Cardiac fibroblast (primary cell): Measurements from ENCODE around the gene SERAC1.
"Not testable (repeated sequence)": the region's sequence is repeated elsewhere in the genome, so short reads cannot be mapped to it uniquely, and the experiment has no call there.

Source experiments
- DNase-seq, 2 donors: peaks; one replicate each; pipeline versions ENCODE4 v3.0.0 to v3.0.0-alpha.2; 2010; ENCODE audit warnings: low read depth in 2 of 2
- H3K4me3 ChIP-seq, 2 donors: replicated peaks in 1 of 2; 1 replicate in 1 of 2; 2 replicates in 1 of 2; pipeline ENCODE4 v1.5.1; 2011; ENCODE audit warnings: low read depth in 2 of 2, low read length in 2 of 2, mild to moderate bottlenecking in 2 of 2, moderate library complexity in 1 of 2
- CTCF ChIP-seq: IDR thresholded peaks from one replicate; pipeline ENCODE4 v1.5.1; 2011; ENCODE audit warnings: low read depth, mild to moderate bottlenecking, low read length, inconsistent platforms

The SERAC1 gene

GRCh38 chr6:158174024-158174423, 6.0 kb upstream of the SERAC1 start:
- no peak for TF ChIP-seq CTCF
- DNase-seq = no peak
- H3K4me3 ChIP-seq = no peak overlapping the region

- DNase-seq = no peak
These were observed 3.9 kb upstream of the SERAC1 start for GRCh38 chr6:158172001-158172400.

GRCh38 chr6:158170656-158171081, 2.6 kb upstream of the SERAC1 start:
- no peak for TF ChIP-seq CTCF
- H3K4me3 ChIP-seq = peak overlapping the region in 1 of 2 donors; percentile 3
- DNase-seq = peak; percentile 87 to 92

More at GRCh38 chr6:158172001-158172400, 3.9 kb upstream of the SERAC1 start:
- no peak for TF ChIP-seq CTCF
- no peak overlapping the region for H3K4me3 ChIP-seq

- not testable (repeated sequence) for H3K4me3 ChIP-seq
These were observed 1.6 kb upstream of the SERAC1 start for GRCh38 chr6:158169634-158170033.

GRCh38 chr6:158165919-158166416, 2.1 kb downstream of the SERAC1 start:
- TF ChIP-seq CTCF = no peak
- H3K4me3 ChIP-seq = no peak overlapping the region
- no peak for DNase-seq

More at GRCh38 chr6:158169634-158170033, 1.6 kb upstream of the SERAC1 start:
- not testable (repeated sequence) for DNase-seq

GRCh38 chr6:158164579-158165170, 3.4 kb downstream of the SERAC1 start:
- H3K4me3 ChIP-seq = no peak overlapping the region
- no peak for TF ChIP-seq CTCF
- no peak for DNase-seq

- H3K4me3 ChIP-seq = no peak overlapping the region
- DNase-seq = no peak
- no peak for TF ChIP-seq CTCF
These were observed 6.4 kb downstream of the SERAC1 start for GRCh38 chr6:158161566-158162254.
